GM19328 (cell line): Measurements from ENCODE around the gene STARD4.

Source experiments
- ATAC-seq: cut with Tn5 transposase; IDR thresholded peaks from one replicate; pipeline ENCODE4 v1.9.1; 2021; ENCODE audit warnings: mild to moderate bottlenecking, moderate library complexity; ENCODE audit not compliant: unreplicated experiment

The STARD4 gene

DNA sequence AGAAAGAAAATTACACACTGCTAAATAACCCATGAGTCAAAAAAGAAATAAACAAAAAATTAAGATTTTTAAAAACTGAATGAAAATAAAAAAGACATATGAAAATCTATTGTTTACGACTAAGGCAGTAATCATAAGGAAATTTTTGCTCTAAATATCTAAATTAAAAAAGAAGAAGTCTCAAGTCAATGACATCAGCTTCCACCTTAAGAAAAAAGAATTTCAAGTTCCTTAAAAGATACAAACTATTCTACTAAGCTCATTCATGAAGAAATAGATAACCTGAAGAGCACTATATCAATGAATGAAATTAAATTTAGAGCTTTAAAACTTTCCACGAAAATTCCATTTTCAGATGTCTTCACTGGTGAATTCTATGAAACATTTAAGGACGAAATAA, 15.7 kb upstream of the STARD4 start:
- no peak for ATAC-seq

DNA sequence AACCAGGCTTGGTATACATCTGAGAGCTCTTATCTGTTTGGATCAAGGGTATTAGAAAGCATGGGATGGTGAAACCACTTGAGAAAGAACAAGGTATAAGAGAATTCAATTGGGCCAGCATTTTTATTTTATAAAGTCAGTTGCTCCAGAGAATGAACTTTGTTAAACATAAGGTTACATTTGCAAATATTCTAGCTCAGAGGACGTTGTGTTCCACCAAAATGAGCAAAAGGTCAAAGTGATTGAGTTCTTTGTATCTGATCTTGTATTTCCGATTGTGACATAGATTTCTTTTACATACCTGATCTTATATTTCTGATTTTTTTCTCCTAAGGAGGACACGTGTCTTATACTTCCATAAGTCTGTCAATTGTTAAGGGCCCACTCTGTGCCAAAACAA, 8.6 kb upstream of the STARD4 start:
- ATAC-seq = no peak

DNA sequence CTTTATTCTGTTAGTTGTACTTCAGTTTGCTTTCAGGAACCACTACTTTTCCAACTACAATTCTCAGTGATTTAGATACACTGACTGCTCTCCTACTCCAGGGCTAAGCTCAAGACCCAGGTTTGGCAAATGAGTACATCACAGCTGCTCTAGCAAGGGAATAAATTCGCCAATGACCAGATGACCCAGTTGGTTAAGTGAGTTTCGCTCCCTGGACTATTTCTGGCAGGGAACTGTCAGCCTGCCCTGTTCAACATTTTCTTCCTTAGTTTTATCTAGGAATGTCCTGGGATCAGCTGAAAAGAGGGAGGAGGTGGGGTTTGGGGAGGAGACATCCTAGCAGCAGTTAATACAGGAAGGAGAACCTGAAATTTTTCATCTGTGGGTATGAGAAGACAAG, 6.4 kb upstream of the STARD4 start:
- ATAC-seq = no peak

DNA sequence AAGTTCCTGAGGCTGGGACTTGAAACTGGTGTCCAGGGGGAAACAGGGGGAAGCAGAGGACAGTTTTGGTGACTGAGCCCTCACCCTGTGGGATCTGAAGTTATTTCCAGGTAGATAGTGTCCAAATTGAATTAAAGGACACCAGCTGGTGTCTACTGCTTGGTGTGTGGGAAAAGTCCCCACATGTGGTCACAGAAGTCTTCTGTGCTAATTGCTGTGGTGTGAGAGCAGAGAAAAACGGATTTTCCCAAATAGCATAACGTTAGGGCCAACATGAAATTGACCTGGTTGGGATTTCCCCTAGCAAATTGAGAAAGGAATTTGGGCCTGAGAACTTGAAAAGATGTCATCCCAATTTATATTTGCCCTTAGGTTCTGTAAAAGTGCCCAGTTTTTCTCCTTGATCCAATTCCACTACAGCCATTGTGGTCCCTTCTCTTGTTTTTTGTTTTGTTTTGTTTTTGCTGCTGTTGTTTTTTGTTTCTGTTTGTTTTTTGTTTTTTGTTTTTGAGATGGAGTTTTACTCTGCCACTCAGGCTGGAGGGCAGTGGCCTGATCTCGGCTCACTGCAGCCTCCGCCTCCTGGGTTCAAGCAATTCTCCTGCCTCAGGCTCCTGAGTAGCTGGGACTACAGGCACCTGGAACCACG, 5.6 kb upstream of the STARD4 start:
- ATAC-seq = no peak

DNA sequence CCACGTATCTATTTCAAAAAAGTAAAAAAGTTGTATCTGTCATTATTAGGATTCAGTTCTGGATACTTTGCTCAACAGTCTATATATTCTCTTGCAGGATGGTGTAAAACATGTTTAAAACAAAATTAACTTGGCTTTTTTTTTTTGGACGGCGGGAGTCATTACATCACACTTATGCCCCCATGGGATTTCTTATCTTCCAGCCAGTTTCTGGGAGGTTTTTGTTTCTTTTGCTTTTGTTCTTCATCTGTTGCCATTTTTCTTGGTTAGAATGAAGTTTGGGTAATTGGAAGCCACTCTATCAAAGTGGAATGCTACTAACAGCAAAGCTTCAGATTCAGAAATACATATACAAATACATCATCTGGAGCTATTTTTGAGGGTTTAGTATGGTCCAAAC, 1.8 kb upstream of the STARD4 start:
- no peak for ATAC-seq

DNA sequence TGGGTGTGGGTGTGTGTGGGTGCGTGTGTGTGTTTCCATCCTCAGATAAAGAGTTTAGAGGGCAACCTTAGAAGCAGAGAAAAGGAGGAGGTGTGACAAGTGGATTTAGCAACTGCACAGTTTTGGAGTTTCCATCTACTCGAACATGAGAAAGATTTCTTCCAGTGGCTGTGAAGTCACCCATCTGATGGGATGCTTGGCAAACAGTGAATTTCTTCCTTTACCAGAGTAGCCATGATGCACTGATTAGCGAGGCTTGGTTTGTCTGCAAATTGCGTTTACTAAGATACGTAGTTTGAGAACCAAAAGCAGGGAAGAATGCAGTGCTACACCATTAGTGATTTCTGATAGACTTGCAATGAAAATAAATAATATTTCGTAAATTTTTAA, 791 bp upstream of the STARD4 start:
- ATAC-seq = no peak

DNA sequence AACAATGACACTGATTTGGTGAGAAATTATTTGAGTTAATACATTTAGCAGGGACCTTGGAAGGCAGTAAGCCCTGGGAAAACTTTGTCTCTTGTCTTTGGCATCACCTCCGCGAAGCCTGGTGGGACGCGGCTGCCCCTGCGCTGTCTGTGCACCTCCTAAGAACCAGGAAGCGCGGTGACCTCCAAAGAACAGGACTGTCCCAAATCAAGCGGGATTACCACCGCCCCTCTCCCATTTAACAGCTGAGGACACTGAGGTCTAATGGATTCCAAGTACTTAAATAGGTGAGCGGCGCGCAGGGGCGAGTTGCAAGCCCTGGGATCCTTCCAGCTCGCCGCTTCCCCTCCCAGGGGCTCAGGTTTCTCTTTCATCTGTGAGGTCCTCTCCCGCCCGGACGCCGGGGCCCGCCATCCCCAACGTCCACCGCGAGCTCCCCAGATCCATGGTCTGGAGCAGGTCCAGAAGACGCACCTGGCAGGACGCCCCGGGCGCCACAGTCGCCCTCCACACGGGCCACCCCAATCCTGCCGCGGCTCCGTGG, 432 bp downstream of the STARD4 start:
- ATAC-seq = peak; percentile 8

DNA sequence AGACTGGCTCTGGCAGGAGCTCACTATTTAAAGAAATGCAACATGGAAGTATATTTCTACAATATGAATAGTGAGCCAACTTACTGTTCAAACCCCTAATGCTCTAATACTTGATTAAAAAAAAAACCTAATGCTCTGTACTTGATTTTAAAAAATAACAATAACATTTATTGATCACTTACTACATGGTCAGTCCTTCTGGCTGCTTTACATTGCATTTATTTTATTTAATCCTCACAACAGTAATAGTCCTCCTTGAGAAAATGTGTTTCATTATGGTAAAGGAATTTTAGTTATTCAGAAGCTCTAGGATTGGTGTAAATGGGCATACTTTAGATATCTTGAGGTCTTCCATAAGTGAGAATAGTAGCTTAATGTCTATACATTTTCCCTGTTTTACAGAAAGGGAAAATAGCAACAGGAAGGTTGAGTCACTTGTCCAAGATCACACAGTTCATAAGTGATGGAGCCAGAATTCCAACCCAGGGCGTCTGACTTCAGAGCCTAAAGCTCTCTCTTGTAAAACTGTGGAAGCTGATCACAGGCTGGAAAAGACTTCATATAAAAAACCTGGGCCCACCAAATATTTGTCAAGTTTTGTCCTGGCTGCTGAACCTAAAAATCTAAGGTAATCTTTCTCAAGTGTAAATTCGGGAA, 1.0 kb downstream of the STARD4 start:
- no peak for ATAC-seq

DNA sequence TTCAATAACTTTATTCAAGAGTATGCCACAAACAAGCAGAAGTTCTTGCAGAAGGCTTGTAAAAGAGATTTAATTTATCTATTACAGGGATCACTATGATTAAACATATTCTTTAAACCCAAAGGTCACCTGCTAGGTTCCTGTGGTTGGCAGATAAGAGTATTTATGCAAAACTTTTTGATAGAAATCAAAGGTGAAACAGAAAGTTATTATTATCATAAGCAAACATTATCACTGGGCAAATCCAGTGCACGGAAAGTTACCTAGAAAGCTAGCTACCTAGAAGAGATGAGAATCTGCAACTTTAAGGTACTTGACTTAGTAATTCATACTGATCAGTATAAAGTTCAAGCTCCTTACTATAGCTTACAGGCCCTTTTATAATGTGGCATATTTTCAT, 3.2 kb downstream of the STARD4 start:
- ATAC-seq = no peak

DNA sequence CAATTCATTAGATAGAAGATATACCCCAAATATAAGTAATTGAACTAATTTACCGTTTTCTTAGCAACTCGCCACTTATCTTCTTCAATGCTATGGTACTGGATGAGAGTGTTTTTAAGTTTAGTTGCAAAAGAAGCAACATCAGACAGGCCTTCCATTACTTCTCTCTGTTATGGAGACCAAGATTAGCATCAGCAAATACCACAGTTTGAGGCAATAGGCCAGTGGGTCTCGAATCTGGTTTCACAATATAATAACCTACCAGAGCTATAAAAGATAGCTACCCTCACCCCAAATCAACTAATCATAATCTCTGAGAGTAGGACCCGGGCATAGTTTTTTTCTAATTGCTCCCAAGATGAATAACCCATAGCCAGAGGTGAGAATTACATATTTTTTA, 5.1 kb downstream of the STARD4 start:
- no peak for ATAC-seq

DNA sequence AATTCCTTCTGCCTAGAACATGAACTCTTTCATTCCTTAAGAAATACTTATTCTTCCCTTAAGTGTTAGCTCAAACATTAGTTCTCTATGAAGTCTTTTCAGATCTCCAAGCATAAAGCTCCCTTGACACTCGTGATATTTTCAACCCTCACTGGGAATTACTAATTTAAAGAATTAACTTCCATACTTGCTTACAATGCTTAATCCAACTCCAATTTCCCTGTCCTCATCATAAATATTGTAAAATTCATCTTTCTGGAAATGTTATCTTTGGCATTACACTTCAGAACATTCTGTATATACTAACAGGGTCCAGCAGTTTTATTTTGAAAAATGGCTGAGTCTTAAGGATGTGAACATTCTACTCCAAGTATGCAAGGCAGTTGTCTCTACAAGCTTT, 7.2 kb downstream of the STARD4 start:
- ATAC-seq = no peak

DNA sequence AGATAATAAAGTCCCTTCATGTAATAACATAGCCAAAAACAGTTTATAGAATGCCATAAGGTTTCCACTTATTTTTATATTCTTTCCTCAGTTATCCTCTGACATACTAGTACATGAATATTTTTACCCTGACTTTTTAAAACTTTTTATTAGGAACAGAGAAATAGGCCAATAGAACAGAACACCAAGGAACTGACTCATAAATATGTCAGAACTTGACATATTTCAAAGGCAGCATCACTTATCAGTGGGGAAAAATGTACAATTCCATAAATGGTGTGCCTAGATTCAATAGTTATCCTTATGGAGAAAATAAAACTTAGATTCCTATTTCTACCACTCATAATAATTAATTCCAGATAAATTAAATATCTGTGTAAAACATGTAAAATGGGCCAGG, 9.4 kb downstream of the STARD4 start:
- ATAC-seq = no peak

DNA sequence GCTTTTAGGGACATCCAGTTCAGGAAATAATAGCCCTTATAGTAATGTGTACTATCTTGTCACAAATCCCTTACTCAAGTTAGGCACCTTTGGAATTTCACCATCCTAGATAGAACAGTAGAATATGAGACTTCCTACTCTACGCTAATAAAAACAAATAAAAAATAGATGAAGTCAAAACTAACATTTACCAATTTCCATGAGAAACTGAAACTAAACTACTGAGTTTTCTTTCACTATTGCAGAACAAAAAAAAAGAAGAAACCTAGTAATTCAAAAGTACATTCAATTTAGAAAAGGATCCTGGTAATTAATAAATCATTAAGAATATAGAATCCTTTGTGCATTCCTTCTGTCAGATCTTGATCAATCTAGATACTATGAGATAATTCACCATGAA, 14.0 kb downstream of the STARD4 start:
- ATAC-seq = no peak

DNA sequence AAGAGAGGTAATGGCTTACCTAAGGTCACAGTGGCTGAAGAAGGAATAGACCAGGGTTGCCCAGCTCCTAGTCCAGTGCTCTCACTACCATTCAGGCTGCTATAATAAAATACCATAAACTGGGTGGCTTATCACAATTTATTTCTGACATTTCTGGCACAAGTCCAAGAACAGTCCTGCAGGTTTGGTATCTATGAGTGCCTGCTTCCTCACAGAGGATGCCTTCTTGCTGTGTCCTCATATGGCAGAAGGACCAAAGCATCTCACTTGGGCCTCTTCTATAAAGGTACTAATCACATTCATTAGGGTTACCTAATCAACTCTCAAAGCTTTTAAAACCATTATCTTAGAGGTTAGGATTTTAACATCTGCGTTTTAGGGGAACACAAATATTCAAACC, 17.2 kb downstream of the STARD4 start:
- no peak for ATAC-seq

DNA sequence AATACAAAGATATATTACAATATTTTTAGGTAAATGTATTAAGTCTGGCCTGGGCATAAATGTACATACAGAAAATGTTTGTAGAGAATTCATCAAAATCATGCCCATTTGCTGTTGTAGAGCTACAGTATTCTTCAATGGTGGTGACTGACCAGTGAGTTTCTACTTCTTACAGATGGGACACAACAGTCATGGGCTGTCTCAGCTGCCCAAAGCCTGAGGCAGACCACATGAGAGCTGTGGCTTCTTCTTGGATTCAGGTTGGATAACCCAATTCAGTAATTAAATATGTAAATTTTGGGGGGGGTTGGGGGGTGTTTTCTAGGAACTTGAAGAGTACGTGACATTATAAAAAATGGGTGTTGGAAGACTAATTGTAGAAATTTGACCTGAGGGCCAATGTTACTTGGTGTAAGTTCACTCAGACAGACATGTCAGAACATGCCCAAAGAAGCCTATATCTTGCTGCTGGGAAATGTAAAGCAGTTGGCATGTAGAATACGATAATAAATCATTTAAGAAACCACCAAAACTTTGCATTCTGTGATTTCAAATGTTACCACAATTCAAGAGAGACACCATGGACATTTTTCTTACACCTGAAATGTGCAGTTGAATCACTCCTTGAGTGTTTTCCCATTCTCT, 17.9 kb downstream of the STARD4 start:
- ATAC-seq = no peak

DNA sequence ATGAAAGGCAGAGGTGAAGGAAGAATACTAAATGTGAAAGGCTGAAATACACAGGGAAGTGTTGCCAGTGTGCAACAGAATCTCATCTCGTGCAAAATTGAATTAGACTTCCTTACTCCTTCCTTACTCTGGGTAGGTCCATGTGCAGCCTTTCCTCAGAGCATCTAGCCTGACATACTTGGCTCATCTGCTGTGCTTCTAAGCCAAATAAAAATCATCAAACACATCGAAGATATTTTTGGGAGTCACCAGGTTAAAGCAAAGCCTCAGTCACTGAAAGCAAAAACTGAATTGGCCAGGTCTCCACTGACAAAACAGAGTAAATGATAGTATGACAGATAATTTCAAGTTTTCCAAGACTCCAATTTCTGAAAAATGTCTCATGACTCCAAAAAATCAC, 19.3 kb downstream of the STARD4 start:
- no peak for ATAC-seq

DNA sequence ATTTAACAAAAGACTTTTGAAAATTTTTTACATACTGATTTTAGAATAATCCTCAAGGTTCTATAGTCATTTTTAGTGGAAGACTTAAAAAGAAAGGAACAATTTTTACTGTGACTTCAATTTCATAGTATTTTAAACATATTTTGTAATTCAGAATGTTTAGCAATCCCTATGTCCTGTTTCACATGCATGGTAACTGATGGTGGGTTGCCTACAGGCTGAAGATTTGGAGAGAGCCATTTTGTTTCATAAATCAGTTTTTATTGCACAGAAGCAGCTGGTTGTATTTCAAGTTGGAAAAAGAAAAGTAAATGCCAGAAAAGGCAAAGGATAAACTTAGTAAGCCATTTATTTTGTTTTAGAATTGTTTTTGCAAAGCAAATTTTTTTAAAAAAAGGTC, 24.0 kb downstream of the STARD4 start:
- no peak for ATAC-seq

DNA sequence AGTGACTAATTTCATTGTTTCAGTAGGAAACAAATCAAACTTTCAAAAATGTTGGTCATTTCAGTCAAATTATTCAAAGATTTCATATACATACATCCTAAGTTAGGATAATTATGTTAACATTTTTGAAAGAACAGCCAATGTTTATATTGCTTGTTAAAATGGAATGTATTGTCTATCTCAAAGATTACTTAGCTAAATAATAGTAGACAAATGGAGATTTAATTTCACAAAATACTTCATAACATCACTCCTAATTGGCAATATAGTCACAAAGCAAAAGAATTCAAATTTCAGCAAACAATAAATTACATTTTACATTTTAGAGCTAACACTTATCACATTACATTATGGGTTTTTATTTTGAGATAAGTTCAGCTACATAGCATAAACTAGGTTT, 25.4 kb downstream of the STARD4 start:
- ATAC-seq = no peak

DNA sequence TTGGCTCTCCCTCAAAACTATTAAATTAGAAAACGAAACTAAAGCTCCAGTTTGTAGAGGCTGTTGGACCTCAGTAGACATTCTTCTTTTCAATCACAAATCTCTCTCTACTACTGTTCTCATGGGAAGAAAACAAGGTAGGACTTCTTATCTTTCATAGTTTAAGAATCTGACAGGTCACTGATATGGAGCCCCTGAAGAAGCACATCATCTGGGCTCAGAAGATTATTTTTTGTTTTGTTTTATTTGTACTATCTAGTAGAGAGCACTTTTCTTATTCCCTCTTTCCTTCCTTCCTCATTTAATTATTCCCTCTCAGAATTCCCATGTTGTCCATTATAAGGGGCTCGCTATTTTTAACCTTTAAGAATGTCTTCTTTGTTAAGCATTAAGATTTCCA, 26.3 kb downstream of the STARD4 start:
- ATAC-seq = no peak

DNA sequence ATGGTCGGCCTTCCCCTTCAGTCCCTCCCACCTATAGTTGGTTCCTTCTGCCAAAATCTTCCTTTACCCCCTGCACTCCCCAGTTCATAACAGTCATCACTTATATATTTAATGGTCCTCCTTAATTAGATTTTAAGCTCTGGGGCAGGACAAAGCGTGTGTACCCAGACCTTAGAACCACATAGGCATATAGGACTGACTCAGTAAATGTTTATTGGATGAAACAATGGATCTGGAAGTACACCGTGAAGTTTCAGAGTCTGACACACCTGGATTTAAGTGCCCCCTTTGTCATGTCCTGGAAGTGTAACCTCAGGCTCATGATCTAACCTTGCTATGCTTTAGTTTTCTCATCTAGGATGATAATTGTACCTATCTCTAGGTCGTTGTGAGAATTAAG, 32.0 kb downstream of the STARD4 start:
- ATAC-seq = no peak

DNA sequence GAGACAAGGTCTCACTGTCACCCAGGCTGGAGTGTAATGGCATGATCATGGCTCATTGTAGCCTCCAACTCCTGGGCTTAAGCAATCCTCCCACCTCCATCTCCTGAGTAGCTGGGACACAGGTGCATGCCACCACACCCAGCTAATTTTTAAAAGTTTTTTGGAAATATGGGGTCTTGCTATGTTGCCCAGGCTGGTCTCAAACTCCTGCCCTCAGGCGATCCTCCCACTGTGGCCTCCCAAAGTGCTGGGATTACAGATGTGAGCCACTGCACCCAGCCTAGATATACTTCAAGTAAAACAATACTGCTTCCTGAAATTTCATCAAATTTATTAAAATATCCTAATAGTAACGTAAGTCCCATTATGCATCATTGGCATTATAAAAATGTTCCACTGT, 33.4 kb downstream of the STARD4 start:
- ATAC-seq = no peak

DNA sequence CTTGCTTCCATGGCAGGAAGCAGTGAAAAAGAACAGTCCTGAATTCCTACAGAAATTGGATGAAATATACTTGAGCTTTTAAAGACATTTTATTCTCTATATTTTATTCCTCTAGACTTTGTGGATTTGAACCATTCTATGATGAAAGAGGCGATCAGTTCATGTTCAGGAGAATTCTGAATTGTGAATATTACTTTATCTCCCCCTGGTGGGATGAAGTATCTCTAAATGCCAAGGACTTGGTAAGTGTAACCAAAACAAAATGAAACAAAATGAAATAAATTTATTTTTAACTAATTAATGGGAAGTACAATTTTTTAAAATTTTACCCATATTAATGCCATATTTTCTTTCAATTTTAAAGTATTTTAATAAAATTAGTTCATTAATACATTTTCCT, 34.1 kb downstream of the STARD4 start:
- no peak for ATAC-seq
